HepG2 (cell line): ENCODE data around the gene C1QTNF1. TPM values are rescaled to one million over a fixed set of nuclear protein-coding genes. Genes with fewer than 3 reads are reported as not detected.
A peak's percentile ranks its signal among the peaks of the same experiment; 100 is the strongest.

Experiments
- ELF1 ChIP-seq: sonication (generic); formaldehyde crosslinking; IDR thresholded peaks from 2 replicates; pipeline ENCODE4 v1.4.0; 2020; ENCODE audit warnings: missing genetic modification reagents
- RFX3 ChIP-seq: IDR thresholded peaks from 2 replicates; pipeline ENCODE4 v1.6.1; 2016; ENCODE audit warnings: missing biosample characterization, missing genetic modification reagents
- SKIL ChIP-seq: sonication (generic); formaldehyde crosslinking; IDR thresholded peaks from 2 replicates; pipeline ENCODE4 v1.8.0; 2022; ENCODE audit warnings: missing genetic modification reagents, mild to moderate bottlenecking, moderate library complexity, borderline replicate concordance
- XRCC5 ChIP-seq: fragments of 200-400 bp; formaldehyde crosslinking; optimal IDR thresholded peaks from 2 replicates; pipeline ENCODE3; 2017; ENCODE audit warnings: mild to moderate bottlenecking, low read length
- ZBTB14 ChIP-seq: sonication (generic); formaldehyde crosslinking; IDR thresholded peaks from 2 replicates; pipeline ENCODE4 v1.4.0; 2020; ENCODE audit warnings: missing genetic modification reagents
- ZNF350 ChIP-seq: sonication (generic); formaldehyde crosslinking; IDR thresholded peaks from 2 replicates; pipeline ENCODE4 v1.4.0; 2020; ENCODE audit warnings: mild to moderate bottlenecking, low read depth, missing genetic modification reagents, borderline replicate concordance
- ZNF609 ChIP-seq: sonication (generic); formaldehyde crosslinking; IDR thresholded peaks from 2 replicates; pipeline ENCODE4 v1.4.0; 2020; ENCODE audit warnings: mild to moderate bottlenecking, missing genetic modification reagents, borderline replicate concordance
- ZNF687 ChIP-seq: sonication (generic); formaldehyde crosslinking; IDR thresholded peaks from 2 replicates; pipeline ENCODE4 v1.5.1; 2020; ENCODE audit warnings: mild to moderate bottlenecking, missing genetic modification reagents, moderate library complexity
- polyA plus RNA-seq, 8 experiments: library from polyadenylated mRNA; depleted of rRNA in 3 of 8; stranded (reverse) in 7 of 8; unstranded in 1 of 8; fragments of >200 nt; fragmentation: Illumina TruSeq in 4 of 8; extraction: Trizol in 4 of 8; gene quantifications; 2 replicates each; pipeline versions ENCODE4 v1.2.1 to v1.2.3, GENCODE V29; 2011 to 2016; ENCODE audit warnings: low read depth in 4 of 8, missing spikeins in 1 of 8, mixed read lengths in 1 of 8; ENCODE audit not compliant: insufficient read depth in 1 of 8
- total RNA-seq, 5 experiments: library from RNA; depleted of rRNA; stranded (reverse); fragments of >200 nt; fragmentation: Illumina TruSeq; extraction: Trizol; gene quantifications; 2 replicates each; pipeline ENCODE4 v1.2.3, GENCODE V29; 2016; ENCODE audit warnings: low read depth in 1 of 5

The C1QTNF1 gene
- total and polyA plus RNA-seq, 2 of the 13 experiments (the other 11 are each of a cell fraction or from before 2014, with no cell fraction given): 0.18 to 0.86 TPM

- no peak for TF ChIP-seq SKIL (CRISPR knock-in tag)
- TF ChIP-seq XRCC5: no peak
- no peak for TF ChIP-seq RFX3 (CRISPR knock-in tag)
- TF ChIP-seq ZNF609 (CRISPR knock-in tag): 0 out of 2 replicates have a peak, but pooled peaks have one; percentile 27
- peak; percentile 51; the same call in 1 of the 2 replicates for TF ChIP-seq ZNF350
- TF ChIP-seq ELF1: no peak
- 0 out of 2 replicates have a peak, but pooled peaks have one; percentile 9 for TF ChIP-seq ZNF687 (CRISPR knock-in tag)
- no peak for TF ChIP-seq ZBTB14
These were observed 16.2 kb upstream of the C1QTNF1 start (continued) for GRCh38 chr17:79007504-79008381.
